Mammary epithelial cell (primary cell): Measurements from ENCODE around the gene CMTM7.

Experiments
- EZH2 ChIP-seq: IDR thresholded peaks from 2 replicates; pipeline ENCODE4 v1.6.1; 2012; ENCODE audit warnings: low read length, inconsistent platforms, borderline replicate concordance
- TF ChIP-seq, protein P1 (sequence below), 2 donors: IDR thresholded peaks in 1 of 2; conservative IDR thresholded peaks in 1 of 2; 2 replicates each; pipeline ENCODE4 v1.5.1; 2011 to 2012; ENCODE audit warnings: inconsistent platforms in 2 of 2, low read length in 2 of 2, mild to moderate bottlenecking in 2 of 2, control low read depth in 1 of 2, low read depth in 1 of 2; ENCODE audit not compliant: insufficient read depth in 1 of 2; ENCODE audit errors: extremely low read depth in 1 of 2

DNA sequence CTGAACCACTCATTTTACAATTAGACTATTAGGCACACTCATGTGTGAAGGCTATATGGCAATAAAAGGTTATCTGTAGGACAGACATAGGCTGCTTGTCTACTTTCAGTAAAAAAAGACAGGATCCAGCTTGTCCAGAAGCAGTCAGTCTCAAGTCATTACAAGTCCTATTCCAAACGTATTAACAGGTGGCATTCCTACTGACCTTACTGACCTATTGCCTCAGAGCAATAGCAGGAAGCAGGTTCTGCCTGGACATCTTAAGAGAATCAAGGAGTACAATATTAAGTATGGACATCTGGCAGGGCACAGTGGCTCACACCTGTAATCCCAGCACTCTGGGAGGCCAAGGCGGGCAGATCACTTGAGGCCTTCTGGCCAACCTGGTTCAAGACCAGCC is 104.0 kb downstream of the CMTM7 start:
- TF ChIP-seq, protein P1, sequence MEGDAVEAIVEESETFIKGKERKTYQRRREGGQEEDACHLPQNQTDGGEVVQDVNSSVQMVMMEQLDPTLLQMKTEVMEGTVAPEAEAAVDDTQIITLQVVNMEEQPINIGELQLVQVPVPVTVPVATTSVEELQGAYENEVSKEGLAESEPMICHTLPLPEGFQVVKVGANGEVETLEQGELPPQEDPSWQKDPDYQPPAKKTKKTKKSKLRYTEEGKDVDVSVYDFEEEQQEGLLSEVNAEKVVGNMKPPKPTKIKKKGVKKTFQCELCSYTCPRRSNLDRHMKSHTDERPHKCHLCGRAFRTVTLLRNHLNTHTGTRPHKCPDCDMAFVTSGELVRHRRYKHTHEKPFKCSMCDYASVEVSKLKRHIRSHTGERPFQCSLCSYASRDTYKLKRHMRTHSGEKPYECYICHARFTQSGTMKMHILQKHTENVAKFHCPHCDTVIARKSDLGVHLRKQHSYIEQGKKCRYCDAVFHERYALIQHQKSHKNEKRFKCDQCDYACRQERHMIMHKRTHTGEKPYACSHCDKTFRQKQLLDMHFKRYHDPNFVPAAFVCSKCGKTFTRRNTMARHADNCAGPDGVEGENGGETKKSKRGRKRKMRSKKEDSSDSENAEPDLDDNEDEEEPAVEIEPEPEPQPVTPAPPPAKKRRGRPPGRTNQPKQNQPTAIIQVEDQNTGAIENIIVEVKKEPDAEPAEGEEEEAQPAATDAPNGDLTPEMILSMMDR (conservative IDR thresholded peaks at IDR 0.05 in 1 of 2, IDR thresholded peaks at IDR 0.05 in 1 of 2; ENCODE audit: extremely low read depth in 1 of 2, insufficient read depth in 1 of 2, low read depth in 1 of 2, low read length in 2 of 2) = no peak
- no peak for TF ChIP-seq EZH2
